Epidermal melanocyte (primary cell): ENCODE measurements around the gene EMC10.
"Not testable (repeated sequence)": the region's sequence is repeated elsewhere in the genome, so short reads cannot be mapped to it uniquely, and the experiment has no call there.

Experiments
- DNase-seq: peaks from one replicate; pipeline ENCODE4 v3.0.0; 2011; ENCODE audit warnings: low spot score; ENCODE audit not compliant: insufficient read length

The EMC10 gene

GRCh38 chr19:50476224-50476906 lies at the start of gene EMC10, which contains the start of gene GARIN5A:
EMC10 (plus strand) TSS chr19:50476507; CDS start chr19:50476545, 38 bp downstream.
GARIN5A (minus strand) TSS chr19:50476848; CDS start chr19:50476388, 460 bp downstream.
- peak; percentile 99 for DNase-seq

GRCh38 chr19:50427318-50427925 lies 48.9 kb upstream of the EMC10 start:
- no peak for DNase-seq

GRCh38 chr19:50427997-50428425 lies 48.3 kb upstream of the EMC10 start:
- peak; percentile 72 for DNase-seq

- DNase-seq, result no peak
These were observed 47.4 kb upstream of the EMC10 start for GRCh38 chr19:50428772-50429463.

GRCh38 chr19:50430888-50431342 lies 45.4 kb upstream of the EMC10 start:
- no peak for DNase-seq

- DNase-seq, result peak; percentile 87
These were observed 44.7 kb upstream of the EMC10 start for GRCh38 chr19:50431343-50432220.

GRCh38 chr19:50432221-50433028 lies 43.9 kb upstream of the EMC10 start, which contains the start of gene MYBPC2:
MYBPC2 (plus strand) TSS chr19:50432892; CDS start chr19:50432954, 62 bp downstream.
- no peak for DNase-seq

GRCh38 chr19:50433201-50434180 lies 42.8 kb upstream of the EMC10 start:
- no peak for DNase-seq

GRCh38 chr19:50434525-50434924 lies 41.8 kb upstream of the EMC10 start:
- no peak for DNase-seq

- DNase-seq, result no peak
These were observed 41.1 kb upstream of the EMC10 start for GRCh38 chr19:50435221-50435620.

- no peak for DNase-seq
These were observed 40.7 kb upstream of the EMC10 start for GRCh38 chr19:50435627-50436026.

GRCh38 chr19:50437862-50438449 lies 38.4 kb upstream of the EMC10 start:
- no peak for DNase-seq

GRCh38 chr19:50439130-50439529 lies 37.2 kb upstream of the EMC10 start:
- not testable (repeated sequence) for DNase-seq

GRCh38 chr19:50444059-50444458 lies 32.2 kb upstream of the EMC10 start:
- no peak for DNase-seq

GRCh38 chr19:50447053-50447452 lies 29.3 kb upstream of the EMC10 start:
- DNase-seq, result no peak

GRCh38 chr19:50447750-50448149 lies 28.6 kb upstream of the EMC10 start:
- DNase-seq, result no peak

GRCh38 chr19:50449236-50449899 lies 26.9 kb upstream of the EMC10 start:
- no peak for DNase-seq
